Measurements from ENCODE around the gene LMBR1.

Gene LMBR1

DNA sequence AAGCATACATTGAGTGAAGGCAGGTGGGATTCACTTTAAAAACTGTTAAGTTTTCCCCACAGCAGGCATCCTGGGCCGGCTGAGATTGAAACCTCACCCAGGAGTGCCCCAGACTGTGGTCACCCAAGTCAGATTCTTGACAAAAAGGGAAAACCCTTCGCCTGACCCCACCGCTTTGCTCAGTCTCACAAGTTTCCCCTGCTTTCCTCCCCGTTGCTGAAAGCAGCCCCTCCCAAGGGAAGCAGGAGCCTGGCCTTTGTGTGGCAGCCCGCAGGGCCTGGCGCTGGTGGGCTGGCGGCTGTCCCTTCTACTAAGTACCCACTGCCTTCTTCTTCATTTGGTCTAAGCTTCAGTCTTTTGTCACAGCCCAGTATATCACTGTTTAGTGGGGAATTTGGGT, 236.4 kb downstream of the LMBR1 start:
- TF ChIP-seq, protein P1, sequence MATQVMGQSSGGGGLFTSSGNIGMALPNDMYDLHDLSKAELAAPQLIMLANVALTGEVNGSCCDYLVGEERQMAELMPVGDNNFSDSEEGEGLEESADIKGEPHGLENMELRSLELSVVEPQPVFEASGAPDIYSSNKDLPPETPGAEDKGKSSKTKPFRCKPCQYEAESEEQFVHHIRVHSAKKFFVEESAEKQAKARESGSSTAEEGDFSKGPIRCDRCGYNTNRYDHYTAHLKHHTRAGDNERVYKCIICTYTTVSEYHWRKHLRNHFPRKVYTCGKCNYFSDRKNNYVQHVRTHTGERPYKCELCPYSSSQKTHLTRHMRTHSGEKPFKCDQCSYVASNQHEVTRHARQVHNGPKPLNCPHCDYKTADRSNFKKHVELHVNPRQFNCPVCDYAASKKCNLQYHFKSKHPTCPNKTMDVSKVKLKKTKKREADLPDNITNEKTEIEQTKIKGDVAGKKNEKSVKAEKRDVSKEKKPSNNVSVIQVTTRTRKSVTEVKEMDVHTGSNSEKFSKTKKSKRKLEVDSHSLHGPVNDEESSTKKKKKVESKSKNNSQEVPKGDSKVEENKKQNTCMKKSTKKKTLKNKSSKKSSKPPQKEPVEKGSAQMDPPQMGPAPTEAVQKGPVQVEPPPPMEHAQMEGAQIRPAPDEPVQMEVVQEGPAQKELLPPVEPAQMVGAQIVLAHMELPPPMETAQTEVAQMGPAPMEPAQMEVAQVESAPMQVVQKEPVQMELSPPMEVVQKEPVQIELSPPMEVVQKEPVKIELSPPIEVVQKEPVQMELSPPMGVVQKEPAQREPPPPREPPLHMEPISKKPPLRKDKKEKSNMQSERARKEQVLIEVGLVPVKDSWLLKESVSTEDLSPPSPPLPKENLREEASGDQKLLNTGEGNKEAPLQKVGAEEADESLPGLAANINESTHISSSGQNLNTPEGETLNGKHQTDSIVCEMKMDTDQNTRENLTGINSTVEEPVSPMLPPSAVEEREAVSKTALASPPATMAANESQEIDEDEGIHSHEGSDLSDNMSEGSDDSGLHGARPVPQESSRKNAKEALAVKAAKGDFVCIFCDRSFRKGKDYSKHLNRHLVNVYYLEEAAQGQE (IDR thresholded peaks at IDR 0.05; ENCODE audit: insufficient read depth in 1 of 2, low read depth in 2 of 2, low read length in 2 of 2), result no peak
- TF ChIP-seq SIN3A (IDR thresholded peaks at IDR 0.05; ENCODE audit: borderline replicate concordance, insufficient read depth, low read length) (no peak), TAF1 (IDR thresholded peaks at IDR 0.05; ENCODE audit: borderline replicate concordance, insufficient read depth, low read length) (no peak), POLR2AphosphoS5 (IDR thresholded peaks at IDR 0.05; ENCODE audit: low read depth, low read length) (no peak), FOXP2 (optimal IDR thresholded peaks at IDR 0.05; ENCODE audit: borderline replicate concordance, extremely low read depth, extremely low read length, insufficient read depth) (no peak)

DNA sequence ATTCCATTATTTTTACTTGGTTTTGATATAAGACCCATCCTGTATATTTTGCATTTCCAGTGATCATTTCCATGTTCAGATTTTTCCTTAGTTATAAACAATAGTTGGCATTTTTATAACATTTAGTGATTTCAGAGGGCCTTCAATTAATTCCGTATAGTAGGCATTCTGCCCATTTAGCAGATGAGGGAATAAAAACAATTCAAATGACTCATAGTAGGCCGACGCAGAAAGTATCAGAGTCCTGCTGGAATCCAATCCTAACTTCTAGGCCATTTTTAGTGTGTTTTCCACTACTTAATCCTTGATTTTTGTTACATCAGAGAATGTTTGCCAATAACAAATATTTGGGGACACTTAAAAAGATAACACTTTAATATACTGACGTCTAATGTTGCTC, 237.0 kb downstream of the LMBR1 start:
- TF ChIP-seq SIN3A (IDR thresholded peaks at IDR 0.05; ENCODE audit: borderline replicate concordance, insufficient read depth, low read length) (no peak), POLR2AphosphoS5 (IDR thresholded peaks at IDR 0.05; ENCODE audit: low read depth, low read length) (no peak), FOXP2 (optimal IDR thresholded peaks at IDR 0.05; ENCODE audit: borderline replicate concordance, extremely low read depth, extremely low read length, insufficient read depth) (no peak), TAF1 (IDR thresholded peaks at IDR 0.05; ENCODE audit: borderline replicate concordance, insufficient read depth, low read length) (no peak)
- TF ChIP-seq, protein P1 (IDR thresholded peaks at IDR 0.05; ENCODE audit: insufficient read depth in 1 of 2, low read depth in 2 of 2, low read length in 2 of 2), result no peak

DNA sequence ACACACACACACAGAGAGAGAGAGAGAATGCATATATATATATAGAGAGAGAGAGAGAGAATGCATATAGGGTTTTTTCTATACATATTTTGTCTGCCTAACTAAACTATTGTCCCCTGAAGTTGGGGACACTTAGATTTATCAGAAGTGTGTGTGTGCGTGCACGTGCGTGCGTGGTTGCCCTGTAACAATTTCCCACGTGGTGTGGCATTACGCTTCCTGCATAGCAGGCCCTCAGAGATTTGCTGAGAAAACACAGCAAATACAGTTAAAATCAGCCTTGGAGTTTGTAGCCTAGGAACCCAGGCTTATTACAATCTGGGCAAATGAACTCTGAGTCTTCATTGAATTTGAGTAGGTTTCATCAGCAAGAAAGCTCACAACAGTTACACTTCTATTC, 237.7 kb downstream of the LMBR1 start:
- TF ChIP-seq, protein P1 (IDR thresholded peaks at IDR 0.05; ENCODE audit: insufficient read depth in 1 of 2, low read depth in 2 of 2, low read length in 2 of 2), result no peak
- no peak for TF ChIP-seq FOXP2 (optimal IDR thresholded peaks at IDR 0.05; ENCODE audit: borderline replicate concordance, extremely low read depth, extremely low read length, insufficient read depth)
- TF ChIP-seq SIN3A (IDR thresholded peaks at IDR 0.05; ENCODE audit: borderline replicate concordance, insufficient read depth, low read length), result no peak
- no peak for TF ChIP-seq TAF1 (IDR thresholded peaks at IDR 0.05; ENCODE audit: borderline replicate concordance, insufficient read depth, low read length)
- TF ChIP-seq POLR2AphosphoS5 (IDR thresholded peaks at IDR 0.05; ENCODE audit: low read depth, low read length), result no peak

DNA sequence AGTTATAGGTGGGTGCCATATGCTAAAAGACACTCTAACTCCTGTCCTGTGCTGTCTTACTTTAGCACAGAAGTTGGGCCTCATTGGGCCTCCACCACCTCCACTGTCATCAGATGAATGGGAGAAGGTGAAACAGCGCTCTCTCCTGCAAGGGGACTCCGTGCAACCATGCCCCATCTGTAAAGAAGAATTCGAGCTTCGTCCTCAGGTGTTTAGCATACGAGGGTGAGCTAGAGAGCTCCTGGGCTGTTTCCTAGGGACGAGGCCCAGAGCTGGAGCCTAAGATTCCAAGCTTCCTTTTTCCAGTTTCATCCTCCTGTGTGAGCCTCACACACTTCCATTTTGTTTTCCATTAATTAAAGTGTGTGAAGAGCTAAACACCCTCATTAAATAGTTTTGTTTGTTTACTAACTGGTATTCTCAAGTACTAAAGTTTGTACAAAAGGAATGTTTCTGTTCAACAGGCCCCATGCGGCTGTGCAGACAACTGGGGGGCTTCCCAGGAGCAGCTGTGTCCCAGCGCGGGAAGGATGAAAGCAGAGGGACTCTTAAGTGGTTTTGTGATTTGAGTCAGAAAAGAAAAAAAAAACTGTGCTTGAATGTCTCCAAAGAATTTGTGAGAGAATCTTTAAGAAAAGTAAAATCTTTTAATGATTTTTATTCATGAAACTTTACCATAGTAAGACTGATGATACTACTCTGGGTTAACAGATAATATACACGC, 238.3 kb downstream of the LMBR1 start:
- TF ChIP-seq POLR2AphosphoS5 (IDR thresholded peaks at IDR 0.05; ENCODE audit: low read depth, low read length) (no peak), FOXP2 (optimal IDR thresholded peaks at IDR 0.05; ENCODE audit: borderline replicate concordance, extremely low read depth, extremely low read length, insufficient read depth) (no peak), TAF1 (IDR thresholded peaks at IDR 0.05; ENCODE audit: borderline replicate concordance, insufficient read depth, low read length) (no peak), SIN3A (IDR thresholded peaks at IDR 0.05; ENCODE audit: borderline replicate concordance, insufficient read depth, low read length) (no peak)
- TF ChIP-seq, protein P1 (IDR thresholded peaks at IDR 0.05; ENCODE audit: insufficient read depth in 1 of 2, low read depth in 2 of 2, low read length in 2 of 2), result no peak

Measured in PFSK-1 (cell line).